ENCODE data around the gene BTD.
A peak's percentile ranks its signal among the peaks of the same experiment; 100 is the strongest.

BTD gene, protein sequence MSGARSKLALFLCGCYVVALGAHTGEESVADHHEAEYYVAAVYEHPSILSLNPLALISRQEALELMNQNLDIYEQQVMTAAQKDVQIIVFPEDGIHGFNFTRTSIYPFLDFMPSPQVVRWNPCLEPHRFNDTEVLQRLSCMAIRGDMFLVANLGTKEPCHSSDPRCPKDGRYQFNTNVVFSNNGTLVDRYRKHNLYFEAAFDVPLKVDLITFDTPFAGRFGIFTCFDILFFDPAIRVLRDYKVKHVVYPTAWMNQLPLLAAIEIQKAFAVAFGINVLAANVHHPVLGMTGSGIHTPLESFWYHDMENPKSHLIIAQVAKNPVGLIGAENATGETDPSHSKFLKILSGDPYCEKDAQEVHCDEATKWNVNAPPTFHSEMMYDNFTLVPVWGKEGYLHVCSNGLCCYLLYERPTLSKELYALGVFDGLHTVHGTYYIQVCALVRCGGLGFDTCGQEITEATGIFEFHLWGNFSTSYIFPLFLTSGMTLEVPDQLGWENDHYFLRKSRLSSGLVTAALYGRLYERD

GRCh38 chr3:15601399-15602145 lies at the start of gene BTD, which contains the start of gene HACL1:
Gene BTD (plus strand): TSS chr3:15601745. CDS start chr3:15635440, 33,695 bp downstream.
Gene HACL1 (minus strand): TSS chr3:15601569. CDS start chr3:15601463, 106 bp downstream.
- peak; percentile 97 for DNase-seq (ENCODE audit: low read depth)

DNA sequence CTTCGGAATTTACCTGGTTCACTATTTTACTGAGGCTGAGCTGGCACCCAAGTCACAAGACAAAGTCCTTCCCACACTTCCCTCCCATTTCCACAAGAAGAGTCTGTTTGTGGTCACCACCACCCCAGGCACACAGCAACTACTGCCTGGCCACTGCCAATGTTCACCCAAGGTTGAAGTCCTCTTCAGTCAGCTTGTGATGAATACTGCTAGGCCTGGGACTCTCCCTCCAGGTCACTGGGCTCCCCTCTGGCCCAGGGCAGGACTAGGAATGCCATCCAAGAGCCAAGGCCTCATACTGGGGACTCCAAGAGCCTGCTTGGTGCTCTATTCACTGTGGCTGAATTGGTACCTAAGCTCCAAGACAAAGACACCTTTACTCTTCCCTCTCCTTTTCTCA lies 49.6 kb upstream of the BTD start:
- DNase-seq (ENCODE audit: low read depth) = no peak

DNA sequence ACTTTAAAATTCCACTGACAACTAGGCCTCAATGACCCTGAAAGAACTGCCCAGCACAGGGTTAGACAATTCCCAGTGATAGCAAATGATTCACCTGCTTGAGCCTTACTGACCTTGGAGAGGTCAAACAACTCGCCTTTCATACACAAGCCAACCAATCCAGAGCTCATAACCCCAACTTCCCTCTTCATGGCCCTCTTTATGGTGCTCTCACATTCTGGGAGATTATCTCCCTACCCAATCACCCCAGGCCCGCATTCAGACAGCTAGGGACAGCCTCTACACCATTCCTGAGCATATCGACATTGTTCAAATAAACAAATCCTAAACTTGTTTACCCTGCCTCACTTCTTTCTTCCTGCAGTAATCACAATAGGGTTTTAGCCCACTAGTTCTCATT lies 47.8 kb upstream of the BTD start:
- no peak for DNase-seq (ENCODE audit: low read depth)

GRCh38 chr3:15556512-15556911 lies 45.0 kb upstream of the BTD start:
- no peak for DNase-seq (ENCODE audit: low read depth)

DNA sequence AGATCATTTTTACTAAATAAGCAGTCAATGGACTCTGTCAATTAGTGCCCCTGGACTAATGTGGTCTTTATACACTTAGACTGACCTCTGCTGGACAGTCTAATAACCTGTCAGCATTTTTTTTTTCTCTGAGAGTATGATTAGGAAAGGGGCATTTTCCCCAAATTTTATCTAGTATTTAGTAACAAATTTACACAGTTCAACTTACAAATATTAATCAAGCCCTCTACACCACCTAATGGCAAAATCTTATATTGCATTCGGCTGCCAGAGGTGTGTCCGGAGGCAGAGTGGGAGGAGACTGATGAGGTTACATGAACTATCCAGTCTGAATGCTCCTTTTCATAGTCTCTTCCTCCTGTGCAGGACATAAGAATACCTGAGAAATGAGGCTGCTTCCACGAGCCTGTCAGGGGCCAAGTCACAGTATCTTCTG lies 44.0 kb upstream of the BTD start:
- peak; percentile 60 for DNase-seq (ENCODE audit: low read depth)

- no peak for DNase-seq (ENCODE audit: low read depth)
These were observed 43.0 kb upstream of the BTD start for GRCh38 chr3:15558581-15558980.

DNA sequence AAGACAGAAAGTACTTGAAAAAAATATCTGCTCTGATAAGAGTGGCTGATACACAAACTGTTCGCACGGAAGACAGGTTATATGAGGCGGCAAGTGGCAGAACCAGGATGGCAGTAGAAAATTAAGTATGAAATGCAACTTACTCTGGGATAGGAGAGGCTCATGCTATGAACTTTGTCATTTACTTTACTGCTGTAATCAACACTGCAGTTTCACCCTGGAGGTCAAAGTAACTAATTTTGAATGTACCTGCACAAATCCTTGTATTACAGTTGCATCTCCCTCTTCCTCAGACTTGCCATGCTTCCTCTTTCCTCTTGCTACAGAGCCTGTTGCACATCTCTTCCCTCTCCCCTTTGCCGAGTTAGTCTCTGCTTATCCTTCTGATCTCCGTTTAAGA lies 39.0 kb upstream of the BTD start:
- no peak for DNase-seq (ENCODE audit: low read depth)

DNA sequence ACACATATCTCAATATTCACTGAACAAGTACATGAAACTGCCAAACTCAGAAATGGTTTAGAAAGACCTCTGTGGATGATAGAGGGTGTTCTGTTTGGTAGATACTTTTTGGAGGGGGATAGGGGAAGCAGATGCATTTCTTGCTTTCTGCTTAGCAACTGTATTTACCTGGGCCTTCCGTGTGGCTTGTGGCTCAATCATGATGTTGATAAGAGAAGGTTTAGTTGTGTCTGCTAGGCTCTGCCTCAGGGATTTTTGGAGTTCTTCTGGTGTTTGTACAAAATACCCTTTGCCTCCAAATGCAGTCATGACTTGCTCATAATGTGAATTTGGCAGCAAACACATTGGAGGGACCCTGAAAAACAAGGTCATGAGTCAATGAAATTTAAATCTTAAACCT lies 38.4 kb upstream of the BTD start:
- no peak for DNase-seq (ENCODE audit: low read depth)

DNA sequence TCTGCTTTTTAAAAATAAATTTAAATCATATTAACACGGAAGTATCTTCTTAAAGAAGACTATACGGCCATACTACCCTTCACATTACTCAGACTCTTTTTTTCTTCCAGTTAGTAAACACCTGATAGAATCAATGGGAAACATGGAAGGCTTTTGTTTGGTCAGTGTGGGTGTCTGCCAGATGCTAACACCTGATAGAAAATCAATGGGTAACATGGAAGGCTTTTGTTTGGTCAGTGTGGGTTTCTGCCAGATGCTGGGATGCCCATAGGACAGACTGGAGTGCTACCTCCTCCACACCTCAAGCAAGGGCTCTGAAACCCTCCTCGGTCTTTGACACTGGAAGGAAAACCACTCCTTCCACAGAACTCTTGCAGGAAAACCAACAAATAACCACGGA lies 29.4 kb upstream of the BTD start:
- DNase-seq (ENCODE audit: low read depth) = no peak

DNA sequence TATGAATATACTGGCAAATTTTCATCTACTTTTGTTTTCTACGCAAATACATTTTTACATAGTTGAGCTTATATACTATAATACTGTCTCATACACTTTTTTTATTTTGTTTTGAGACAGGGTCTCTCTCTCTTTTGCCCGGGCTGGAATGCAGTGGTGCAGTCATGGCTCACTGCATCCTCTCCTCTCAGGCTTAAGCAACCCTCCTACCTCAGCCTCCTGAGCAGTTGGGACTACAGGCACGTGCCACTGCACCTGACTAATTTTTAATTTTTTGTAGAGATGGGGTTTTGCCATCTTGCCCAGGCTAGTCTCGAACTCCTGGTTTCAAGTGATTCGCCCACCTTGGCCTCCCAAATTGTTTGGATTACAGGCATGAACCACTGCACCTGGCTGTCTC lies 26.1 kb upstream of the BTD start:
- no peak for DNase-seq (ENCODE audit: low read depth)

GRCh38 chr3:15576475-15576874 lies 25.1 kb upstream of the BTD start:
- DNase-seq (ENCODE audit: low read depth) = no peak

- DNase-seq (ENCODE audit: low read depth) = no peak
These were observed 23.2 kb upstream of the BTD start for GRCh38 chr3:15578289-15578867.

GRCh38 chr3:15579051-15579450 lies 22.5 kb upstream of the BTD start:
- DNase-seq (ENCODE audit: low read depth) = no peak

- no peak for DNase-seq (ENCODE audit: low read depth)
These were observed 19.8 kb upstream of the BTD start for GRCh38 chr3:15581471-15582394.

DNA sequence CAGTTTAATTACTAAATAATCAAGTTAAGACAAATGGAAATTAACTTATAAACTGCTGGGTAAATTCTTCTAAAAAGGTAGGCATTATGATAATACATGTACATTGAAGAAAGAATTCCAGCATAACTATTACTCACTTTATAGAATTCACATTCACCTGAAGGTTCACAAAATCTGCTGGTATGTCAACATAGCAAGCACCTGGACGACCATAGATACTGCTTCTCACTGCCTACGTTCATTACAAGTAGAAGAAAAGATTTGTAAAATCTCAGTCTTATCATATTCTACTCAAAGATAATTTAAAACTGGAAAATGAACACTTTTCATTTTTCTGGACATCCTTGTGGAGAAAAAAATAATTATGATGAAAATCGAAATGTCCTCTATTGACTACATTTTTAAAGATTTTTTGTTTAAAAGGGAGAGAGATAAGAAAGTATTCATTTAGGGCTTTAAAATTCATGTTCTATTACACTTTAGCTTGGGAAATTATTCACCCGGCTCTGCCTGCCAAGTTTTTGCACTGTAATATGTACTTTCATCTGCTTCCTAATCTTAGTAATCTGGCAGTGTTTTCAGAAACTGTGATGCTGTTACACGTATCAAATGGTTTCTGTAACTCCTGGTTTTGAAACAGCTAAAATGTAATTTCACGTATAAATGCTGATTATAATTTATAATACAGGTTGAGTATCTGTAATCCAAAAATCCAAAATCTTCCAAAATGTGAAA lies 16.3 kb upstream of the BTD start:
- DNase-seq (ENCODE audit: low read depth) = no peak

GRCh38 chr3:15591242-15591641 lies 10.3 kb upstream of the BTD start:
- no peak for DNase-seq (ENCODE audit: low read depth)

DNA sequence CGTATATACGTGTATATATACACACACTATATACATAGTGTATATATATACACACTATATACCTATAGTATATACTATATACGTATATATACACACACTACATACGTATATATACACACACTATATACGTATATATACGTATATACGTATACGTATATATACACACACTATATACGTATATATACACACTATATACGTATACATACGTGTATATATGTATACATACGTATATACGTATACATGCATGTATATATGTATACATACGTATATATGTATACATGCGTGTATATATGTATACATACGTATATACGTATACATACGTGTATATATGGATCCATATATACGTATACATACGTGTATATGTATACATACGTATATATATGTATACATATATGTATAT lies 9.6 kb upstream of the BTD start:
- no peak for DNase-seq (ENCODE audit: low read depth)

DNA sequence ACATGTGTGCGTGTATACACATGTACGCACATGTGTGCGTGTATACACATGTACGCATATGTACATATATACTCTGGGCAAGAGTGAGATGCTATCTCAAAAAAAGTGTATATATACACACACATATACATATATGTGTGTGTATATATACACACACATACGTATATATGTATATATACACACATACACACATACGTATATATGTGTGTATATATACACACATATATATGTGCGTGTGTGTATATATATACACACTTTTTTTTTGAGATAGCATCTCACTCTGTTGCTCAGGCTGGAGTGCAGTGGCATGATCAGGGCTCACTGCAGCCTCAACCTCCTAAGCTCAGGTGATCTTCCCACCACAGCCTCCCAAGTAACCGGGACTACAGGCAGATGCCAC lies 8.6 kb upstream of the BTD start:
- no peak for DNase-seq (ENCODE audit: low read depth)

GRCh38 chr3:15595955-15596354 lies 5.6 kb upstream of the BTD start:
- DNase-seq (ENCODE audit: low read depth) = no peak

GRCh38 chr3:15601046-15601398 lies 523 bp upstream of the BTD start:
- no peak for DNase-seq (ENCODE audit: low read depth)

- no peak for DNase-seq (ENCODE audit: low read depth)
These were observed 596 bp downstream of the BTD start for GRCh38 chr3:15602146-15602536.
